ENCODE measurements around the gene RBM5. TPM values are rescaled to one million over a fixed set of nuclear protein-coding genes. Genes with fewer than 3 reads are reported as not detected.
A peak's percentile ranks its signal among the peaks of the same experiment; 100 is the strongest.

Gene RBM5
- polyA plus RNA-seq, 2 of the 4 experiments (the other 2 are of a cell fraction), result 78.9 to 123 TPM

DNA sequence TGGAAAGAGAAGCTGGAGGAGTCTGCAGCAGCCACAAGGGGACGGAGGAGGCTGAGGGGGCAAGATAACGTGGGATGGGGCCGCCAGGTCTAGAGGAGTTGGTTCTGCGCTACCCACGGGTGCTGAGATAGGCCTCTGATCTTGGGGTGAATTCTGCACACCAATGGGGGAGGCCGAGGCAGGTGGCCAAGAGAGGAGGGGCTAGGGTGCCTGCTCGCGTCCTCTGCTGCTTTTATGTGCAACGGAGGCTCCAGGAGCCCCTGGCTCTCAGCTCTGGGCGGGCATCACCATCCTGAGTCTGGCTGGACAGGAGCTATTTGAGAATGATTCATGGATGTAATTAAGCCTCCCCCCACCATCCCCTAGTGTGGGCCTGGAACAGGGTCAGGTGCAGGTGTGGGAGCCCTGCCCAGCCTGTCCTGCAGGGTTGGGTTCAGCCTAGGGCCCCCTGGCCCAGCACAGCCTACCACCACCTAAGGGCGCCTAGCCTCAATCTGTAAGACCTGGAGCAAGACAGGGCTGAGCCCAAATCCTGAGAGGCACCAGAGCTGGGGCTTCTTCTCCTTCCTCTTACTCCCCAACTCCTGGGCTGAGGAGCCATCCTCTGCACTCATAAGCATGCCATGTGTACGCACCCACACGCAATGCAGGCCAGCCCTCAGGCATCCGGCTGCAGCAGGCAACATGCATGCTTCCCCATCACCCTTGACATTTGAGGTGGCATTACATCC is 34.1 kb downstream of the RBM5 start (continued):
- TF ChIP-seq, protein P1, sequence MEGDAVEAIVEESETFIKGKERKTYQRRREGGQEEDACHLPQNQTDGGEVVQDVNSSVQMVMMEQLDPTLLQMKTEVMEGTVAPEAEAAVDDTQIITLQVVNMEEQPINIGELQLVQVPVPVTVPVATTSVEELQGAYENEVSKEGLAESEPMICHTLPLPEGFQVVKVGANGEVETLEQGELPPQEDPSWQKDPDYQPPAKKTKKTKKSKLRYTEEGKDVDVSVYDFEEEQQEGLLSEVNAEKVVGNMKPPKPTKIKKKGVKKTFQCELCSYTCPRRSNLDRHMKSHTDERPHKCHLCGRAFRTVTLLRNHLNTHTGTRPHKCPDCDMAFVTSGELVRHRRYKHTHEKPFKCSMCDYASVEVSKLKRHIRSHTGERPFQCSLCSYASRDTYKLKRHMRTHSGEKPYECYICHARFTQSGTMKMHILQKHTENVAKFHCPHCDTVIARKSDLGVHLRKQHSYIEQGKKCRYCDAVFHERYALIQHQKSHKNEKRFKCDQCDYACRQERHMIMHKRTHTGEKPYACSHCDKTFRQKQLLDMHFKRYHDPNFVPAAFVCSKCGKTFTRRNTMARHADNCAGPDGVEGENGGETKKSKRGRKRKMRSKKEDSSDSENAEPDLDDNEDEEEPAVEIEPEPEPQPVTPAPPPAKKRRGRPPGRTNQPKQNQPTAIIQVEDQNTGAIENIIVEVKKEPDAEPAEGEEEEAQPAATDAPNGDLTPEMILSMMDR (IDR thresholded peaks at IDR 0.05), result no peak
- TF ChIP-seq FOSL2 (IDR thresholded peaks at IDR 0.05), result no peak
- no peak for TF ChIP-seq FOSL2 (CRISPR knock-in tag; IDR thresholded peaks at IDR 0.05)

DNA sequence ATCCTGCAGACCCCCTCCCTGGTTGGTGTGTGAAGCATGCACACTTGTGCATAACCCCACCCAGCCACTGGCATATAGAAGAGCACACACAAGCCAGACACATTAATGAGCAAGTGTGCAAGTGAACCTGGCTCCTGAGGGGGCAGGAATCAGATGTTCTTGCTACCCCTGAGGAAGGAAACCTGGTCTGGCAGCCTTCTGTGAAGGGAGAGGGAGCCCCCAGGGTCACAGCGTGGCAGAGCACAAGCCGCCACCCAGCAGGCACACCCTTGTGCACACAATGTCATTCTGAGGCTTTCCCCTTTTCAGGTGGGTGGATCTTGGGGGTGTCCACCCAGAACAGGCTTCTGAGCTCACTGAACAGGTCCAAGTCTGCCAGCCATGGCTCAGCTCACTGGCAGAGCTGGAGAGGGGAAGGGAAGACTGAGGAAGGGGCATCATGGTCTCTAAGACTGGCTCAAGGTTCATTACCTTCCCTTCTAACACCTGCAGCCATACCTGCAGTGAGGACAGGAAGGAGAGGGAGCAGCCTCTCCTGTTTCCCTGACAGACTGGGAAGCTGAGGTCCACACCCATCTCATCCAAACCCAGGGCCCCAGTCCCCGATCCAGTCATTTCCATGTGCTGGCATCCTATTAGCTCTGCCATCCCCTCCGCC is 34.8 kb downstream of the RBM5 start:
- ATAC-seq (no peak; a peak in 1 of 6 replicates), DNase-seq (ENCODE audit: low read depth in 1 of 2, low spot score in 1 of 2) (no peak), FAIRE-seq (no peak)
- Histone ChIP-seq H3K4me1 (peaks cover 22% of the 10 kb centered on the region), H3K9me3 (no peaks in the 10 kb centered on the region), H3K27ac (no peak overlapping the region), H3K4me3 (no peak overlapping the region), H3K4me2 (no peak overlapping the region)
- TF ChIP-seq NR3C1 (IDR thresholded peaks at IDR 0.05), result no peak
- POLR2A ChIA-PET, result interaction anchor here (0.5 kb wide), 1 partner anchor 103 kb away, joined by 3 read pairs; no protein-coding TSS in a partner anchor
- WGBS (ENCODE audit: missing lambda C conversion rate), result 57% methylated on average over 2 of the region's 4 CpGs
- CTCF ChIA-PET, result interaction anchor here (0.6 to 8.0 kb wide), 5 partner anchors 11 to 101 kb away, joined by 3 to 240 read pairs (median 54); partner anchors contain the start of gene GNAT1

DNA sequence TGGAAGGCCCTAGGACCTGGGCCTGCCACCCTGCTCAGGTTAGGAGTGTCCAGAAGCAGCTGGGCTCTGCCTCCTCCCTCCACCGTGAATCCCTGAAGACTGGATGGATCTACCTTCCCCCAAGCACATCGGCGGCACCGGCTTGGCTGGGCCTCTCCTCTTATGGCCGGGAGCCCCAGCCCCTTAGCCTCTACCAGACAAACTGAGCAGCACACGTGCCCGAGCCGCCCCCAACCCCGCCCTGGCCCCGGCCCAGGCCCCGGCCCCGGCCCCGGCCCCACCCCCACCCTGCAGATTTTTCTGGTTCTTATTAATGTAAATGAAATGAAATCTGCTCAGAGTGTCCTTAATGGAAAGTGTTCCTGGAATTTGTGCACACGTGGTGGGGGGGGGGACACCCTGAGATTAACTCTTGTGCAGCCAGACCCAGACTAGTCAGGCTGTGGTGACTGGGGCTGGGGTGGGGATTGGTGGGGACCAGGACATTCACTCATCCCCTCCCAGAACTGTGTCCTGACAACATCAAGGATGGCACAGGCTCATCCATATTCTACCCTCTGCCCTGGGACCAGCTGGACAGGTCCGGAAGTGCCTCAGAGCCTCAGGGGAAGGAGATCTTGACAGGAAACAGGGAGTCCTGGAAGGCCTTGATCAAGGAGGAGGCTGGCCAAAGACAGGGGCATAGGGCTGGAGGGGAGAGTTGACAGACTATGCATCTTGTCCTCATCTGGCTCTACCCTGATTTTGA is 35.5 kb downstream of the RBM5 start:
- TF ChIP-seq, protein P2, sequence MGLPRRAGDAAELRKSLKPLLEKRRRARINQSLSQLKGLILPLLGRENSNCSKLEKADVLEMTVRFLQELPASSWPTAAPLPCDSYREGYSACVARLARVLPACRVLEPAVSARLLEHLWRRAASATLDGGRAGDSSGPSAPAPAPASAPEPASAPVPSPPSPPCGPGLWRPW (IDR thresholded peaks at IDR 0.05), result no peak
- TF ChIP-seq MYC (IDR thresholded peaks at IDR 0.05; ENCODE audit: borderline replicate concordance, low read length) (no peak), CHD4 (IDR thresholded peaks at IDR 0.05; ENCODE audit: borderline replicate concordance) (no peak), RAD21 (conservative IDR thresholded peaks at IDR 0.05 in 1 of 2, IDR thresholded peaks at IDR 0.05 in 1 of 2) (no peak), JUNB (IDR thresholded peaks at IDR 0.05) (no peak), RARB (CRISPR knock-in tag; IDR thresholded peaks at IDR 0.05) (no peak), HEYL (CRISPR knock-in tag; IDR thresholded peaks at IDR 0.05) (no peak), RNF2 (IDR thresholded peaks at IDR 0.05; ENCODE audit: borderline replicate concordance, low read depth) (no peak), HOXB5 (CRISPR knock-in tag; IDR thresholded peaks at IDR 0.05) (no peak), MAFK (IDR thresholded peaks at IDR 0.05; ENCODE audit: partially characterized antibody) (no peak), MAZ (IDR thresholded peaks at IDR 0.05; ENCODE audit: borderline replicate concordance, low read depth, low read length) (no peak), POLR2AphosphoS2 (conservative IDR thresholded peaks at IDR 0.05; ENCODE audit: low read length) (no peak), NPAS2 (CRISPR knock-in tag; IDR thresholded peaks at IDR 0.05; ENCODE audit: borderline replicate concordance) (no peak), TP53 (CRISPR knock-in tag; IDR thresholded peaks at IDR 0.05) (no peak), TFCP2L1 (CRISPR knock-in tag; IDR thresholded peaks at IDR 0.05) (no peak)
- TF ChIP-seq, protein P3, sequence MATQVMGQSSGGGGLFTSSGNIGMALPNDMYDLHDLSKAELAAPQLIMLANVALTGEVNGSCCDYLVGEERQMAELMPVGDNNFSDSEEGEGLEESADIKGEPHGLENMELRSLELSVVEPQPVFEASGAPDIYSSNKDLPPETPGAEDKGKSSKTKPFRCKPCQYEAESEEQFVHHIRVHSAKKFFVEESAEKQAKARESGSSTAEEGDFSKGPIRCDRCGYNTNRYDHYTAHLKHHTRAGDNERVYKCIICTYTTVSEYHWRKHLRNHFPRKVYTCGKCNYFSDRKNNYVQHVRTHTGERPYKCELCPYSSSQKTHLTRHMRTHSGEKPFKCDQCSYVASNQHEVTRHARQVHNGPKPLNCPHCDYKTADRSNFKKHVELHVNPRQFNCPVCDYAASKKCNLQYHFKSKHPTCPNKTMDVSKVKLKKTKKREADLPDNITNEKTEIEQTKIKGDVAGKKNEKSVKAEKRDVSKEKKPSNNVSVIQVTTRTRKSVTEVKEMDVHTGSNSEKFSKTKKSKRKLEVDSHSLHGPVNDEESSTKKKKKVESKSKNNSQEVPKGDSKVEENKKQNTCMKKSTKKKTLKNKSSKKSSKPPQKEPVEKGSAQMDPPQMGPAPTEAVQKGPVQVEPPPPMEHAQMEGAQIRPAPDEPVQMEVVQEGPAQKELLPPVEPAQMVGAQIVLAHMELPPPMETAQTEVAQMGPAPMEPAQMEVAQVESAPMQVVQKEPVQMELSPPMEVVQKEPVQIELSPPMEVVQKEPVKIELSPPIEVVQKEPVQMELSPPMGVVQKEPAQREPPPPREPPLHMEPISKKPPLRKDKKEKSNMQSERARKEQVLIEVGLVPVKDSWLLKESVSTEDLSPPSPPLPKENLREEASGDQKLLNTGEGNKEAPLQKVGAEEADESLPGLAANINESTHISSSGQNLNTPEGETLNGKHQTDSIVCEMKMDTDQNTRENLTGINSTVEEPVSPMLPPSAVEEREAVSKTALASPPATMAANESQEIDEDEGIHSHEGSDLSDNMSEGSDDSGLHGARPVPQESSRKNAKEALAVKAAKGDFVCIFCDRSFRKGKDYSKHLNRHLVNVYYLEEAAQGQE (IDR thresholded peaks at IDR 0.05), result no peak
- TF ChIP-seq, protein P4, sequence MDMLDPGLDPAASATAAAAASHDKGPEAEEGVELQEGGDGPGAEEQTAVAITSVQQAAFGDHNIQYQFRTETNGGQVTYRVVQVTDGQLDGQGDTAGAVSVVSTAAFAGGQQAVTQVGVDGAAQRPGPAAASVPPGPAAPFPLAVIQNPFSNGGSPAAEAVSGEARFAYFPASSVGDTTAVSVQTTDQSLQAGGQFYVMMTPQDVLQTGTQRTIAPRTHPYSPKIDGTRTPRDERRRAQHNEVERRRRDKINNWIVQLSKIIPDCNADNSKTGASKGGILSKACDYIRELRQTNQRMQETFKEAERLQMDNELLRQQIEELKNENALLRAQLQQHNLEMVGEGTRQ (IDR thresholded peaks at IDR 0.05), result no peak
- TF ChIP-seq, protein P5, sequence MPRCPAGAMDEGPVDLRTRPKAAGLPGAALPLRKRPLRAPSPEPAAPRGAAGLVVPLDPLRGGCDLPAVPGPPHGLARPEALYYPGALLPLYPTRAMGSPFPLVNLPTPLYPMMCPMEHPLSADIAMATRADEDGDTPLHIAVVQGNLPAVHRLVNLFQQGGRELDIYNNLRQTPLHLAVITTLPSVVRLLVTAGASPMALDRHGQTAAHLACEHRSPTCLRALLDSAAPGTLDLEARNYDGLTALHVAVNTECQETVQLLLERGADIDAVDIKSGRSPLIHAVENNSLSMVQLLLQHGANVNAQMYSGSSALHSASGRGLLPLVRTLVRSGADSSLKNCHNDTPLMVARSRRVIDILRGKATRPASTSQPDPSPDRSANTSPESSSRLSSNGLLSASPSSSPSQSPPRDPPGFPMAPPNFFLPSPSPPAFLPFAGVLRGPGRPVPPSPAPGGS (IDR thresholded peaks at IDR 0.05), result no peak
- FAIRE-seq, result no peak
- CTCF ChIA-PET, result interaction anchor here (0.6 to 8.0 kb wide), 3 partner anchors 63 to 354 kb away, joined by 3 to 240 read pairs (median 54); partner anchors contain the start of gene GNAT1
- POLR2A ChIA-PET, result interaction anchor here (0.5 kb wide), 1 partner anchor 102 kb away, joined by 3 read pairs; no protein-coding TSS in a partner anchor
- H3K4me2 ChIP-seq, result no peak overlapping the region
- H3K4me1 ChIP-seq, result peaks cover 22% of the 10 kb centered on the region
- no peak for DNase-seq (ENCODE audit: low read depth in 1 of 2, low spot score in 1 of 2)
- no peak overlapping the region for H3K4me3 ChIP-seq
- WGBS (ENCODE audit: missing lambda C conversion rate), result 42% methylated on average over 7 of the region's 15 CpGs
- no peaks in the 10 kb centered on the region for H3K9me3 ChIP-seq
- H3K27ac ChIP-seq, result no peak overlapping the region
- peak in 1 of 2 experiments; percentile 6; a peak in 3 of 6 replicates for ATAC-seq
